Testis (tissue), 2 donors: ENCODE results near the gene LRG1.

Experiments used
- POLR2A ChIP-seq: fragments of 450-650 bp; IDR thresholded peaks from one replicate; pipeline ENCODE4 v1.6.1; 2017; ENCODE audit warnings: antibody characterized with exemption, mild to moderate bottlenecking, moderate library complexity
- TF ChIP-seq, protein P1 (sequence below), 3 experiments: fragments of 450-650 bp in 2 of 3; fragments of 200-600 bp in 1 of 3; sonication (generic) in 1 of 3; IDR thresholded peaks; one replicate each; pipeline ENCODE4 v1.5.1; 2016 to 2019; ENCODE audit warnings: antibody characterized with exemption in 3 of 3, mild to moderate bottlenecking in 2 of 3, moderate library complexity in 1 of 3

DNA sequence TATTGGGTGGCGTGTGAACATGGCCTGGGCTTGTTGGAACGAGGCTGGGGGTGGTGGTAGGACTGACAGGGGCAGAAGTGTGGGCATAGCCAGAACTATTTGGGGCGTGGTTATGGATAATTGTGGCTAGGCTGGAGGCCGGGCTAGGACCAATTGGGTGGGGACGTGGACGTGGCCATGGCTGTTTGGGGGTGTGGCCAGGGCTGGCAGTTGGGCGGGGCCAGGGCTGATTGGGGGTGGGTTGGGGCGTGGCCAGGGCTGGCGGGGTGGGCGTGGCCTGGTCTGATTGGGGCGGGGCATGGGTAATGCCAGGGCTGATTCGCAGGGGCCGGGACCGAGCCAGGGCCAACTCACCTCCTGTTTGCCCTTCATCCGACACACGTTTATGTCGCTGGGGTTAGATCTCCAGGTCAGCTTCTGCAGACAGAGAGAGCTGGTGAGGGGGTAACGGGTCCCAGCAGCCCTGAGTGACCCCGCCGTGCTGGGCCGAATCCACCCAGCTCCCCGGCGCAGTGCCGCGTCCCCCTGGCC lies 16.8 kb upstream of the LRG1 start:
- TF ChIP-seq, protein P1, sequence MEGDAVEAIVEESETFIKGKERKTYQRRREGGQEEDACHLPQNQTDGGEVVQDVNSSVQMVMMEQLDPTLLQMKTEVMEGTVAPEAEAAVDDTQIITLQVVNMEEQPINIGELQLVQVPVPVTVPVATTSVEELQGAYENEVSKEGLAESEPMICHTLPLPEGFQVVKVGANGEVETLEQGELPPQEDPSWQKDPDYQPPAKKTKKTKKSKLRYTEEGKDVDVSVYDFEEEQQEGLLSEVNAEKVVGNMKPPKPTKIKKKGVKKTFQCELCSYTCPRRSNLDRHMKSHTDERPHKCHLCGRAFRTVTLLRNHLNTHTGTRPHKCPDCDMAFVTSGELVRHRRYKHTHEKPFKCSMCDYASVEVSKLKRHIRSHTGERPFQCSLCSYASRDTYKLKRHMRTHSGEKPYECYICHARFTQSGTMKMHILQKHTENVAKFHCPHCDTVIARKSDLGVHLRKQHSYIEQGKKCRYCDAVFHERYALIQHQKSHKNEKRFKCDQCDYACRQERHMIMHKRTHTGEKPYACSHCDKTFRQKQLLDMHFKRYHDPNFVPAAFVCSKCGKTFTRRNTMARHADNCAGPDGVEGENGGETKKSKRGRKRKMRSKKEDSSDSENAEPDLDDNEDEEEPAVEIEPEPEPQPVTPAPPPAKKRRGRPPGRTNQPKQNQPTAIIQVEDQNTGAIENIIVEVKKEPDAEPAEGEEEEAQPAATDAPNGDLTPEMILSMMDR (IDR thresholded peaks at IDR 0.05): no peak
- no peak for TF ChIP-seq POLR2A
